Brain pericyte (primary cell): ENCODE measurements around the gene OTUD1.
A peak's percentile ranks its signal among the peaks of the same experiment; 100 is the strongest.
"Not testable (repeated sequence)": the region's sequence is repeated elsewhere in the genome, so short reads cannot be mapped to it uniquely, and the experiment has no call there.

Source experiments
- DNase-seq: peaks from one replicate; pipeline ENCODE4 v3.0.0-alpha.2; 2012; ENCODE audit warnings: low read depth, low spot score

OTUD1 gene, protein sequence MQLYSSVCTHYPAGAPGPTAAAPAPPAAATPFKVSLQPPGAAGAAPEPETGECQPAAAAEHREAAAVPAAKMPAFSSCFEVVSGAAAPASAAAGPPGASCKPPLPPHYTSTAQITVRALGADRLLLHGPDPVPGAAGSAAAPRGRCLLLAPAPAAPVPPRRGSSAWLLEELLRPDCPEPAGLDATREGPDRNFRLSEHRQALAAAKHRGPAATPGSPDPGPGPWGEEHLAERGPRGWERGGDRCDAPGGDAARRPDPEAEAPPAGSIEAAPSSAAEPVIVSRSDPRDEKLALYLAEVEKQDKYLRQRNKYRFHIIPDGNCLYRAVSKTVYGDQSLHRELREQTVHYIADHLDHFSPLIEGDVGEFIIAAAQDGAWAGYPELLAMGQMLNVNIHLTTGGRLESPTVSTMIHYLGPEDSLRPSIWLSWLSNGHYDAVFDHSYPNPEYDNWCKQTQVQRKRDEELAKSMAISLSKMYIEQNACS

GRCh38 chr10:23438547-23439451 lies at the start of gene OTUD1:
Gene OTUD1, plus strand, starts transcription at chr10:23439075. Its CDS starts 383 bp downstream, at chr10:23439458.
- DNase-seq = peak; percentile 55

DNA sequence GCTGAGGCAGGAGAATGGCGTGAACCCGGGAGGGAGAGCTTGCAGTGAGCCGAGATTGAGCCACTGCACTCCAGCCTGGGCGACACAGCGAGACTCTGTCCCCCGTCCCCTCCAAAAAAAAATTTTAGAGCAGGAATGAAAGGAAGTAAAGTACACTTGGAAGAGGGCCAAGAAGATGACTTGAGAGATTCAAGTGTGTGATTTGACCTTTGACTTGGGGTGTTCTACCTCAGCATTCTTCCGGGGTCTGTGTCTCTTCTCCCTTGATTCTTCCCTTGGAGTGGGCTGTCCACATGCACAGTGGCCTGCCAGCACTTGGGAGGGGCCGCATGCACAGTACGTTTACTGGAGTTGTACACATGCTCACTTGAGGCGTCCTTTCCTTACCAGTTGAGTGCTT lies 48.5 kb upstream of the OTUD1 start:
- not testable (repeated sequence) for DNase-seq

DNA sequence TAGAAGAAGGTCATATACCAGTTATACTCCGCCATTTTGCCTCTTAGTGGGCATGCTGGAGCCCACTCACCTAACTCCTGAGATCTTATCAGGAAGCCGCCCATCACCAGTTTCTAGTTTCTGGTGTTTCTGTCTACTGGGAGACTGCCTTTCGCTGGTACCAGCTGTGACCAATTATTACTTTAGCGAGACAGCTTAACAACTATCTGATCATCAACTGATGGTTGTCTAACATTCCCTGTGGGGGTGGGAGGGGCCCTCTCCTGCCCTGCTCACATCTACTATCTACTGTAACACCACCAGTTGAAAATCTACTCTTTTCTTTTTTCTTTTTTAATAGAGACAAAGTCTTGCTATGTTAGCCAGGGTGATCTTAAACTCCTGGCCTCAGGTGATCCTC lies 48.1 kb upstream of the OTUD1 start:
- no peak for DNase-seq

DNA sequence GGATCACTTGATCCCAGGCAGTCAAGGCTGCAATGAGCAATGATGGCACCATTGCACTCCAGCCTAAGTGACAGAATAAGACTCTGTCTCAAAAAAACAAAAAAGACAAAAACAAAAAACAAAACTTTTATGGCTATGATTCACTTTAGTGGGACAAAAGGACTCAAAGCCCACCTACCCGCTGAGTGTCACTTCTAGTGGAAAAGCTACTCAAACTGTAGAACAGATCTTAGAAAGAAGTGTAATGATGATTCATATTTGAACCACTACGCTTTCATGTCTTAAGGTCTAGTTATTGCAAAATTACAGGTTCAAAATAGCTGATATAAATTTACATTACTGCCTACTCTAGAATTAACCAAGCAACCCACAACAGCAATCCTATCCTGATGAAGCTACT lies 47.1 kb upstream of the OTUD1 start:
- DNase-seq = no peak

DNA sequence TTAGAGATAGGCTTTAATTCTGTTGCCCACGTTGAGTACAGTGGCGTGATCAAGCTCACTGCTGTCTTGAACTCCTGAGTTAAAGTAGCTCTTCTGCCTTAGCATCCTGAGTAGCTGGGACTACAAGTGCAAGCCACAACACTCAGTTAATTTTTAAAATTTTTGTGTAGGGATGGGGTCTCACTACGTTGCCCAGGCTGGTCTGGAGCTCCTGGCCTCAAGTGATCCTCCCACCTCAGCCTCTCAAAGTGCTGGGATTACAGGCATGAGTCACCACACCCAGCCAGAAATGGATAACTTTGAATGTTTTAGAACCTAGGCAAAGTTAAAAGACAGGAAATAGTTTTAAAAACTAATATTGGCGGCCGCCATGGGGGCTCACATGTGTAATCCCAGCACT lies 43.9 kb upstream of the OTUD1 start:
- no peak for DNase-seq

- no peak for DNase-seq
These were observed 42.2 kb upstream of the OTUD1 start for GRCh38 chr10:23396695-23397094.

GRCh38 chr10:23399701-23400144 lies 39.2 kb upstream of the OTUD1 start:
- no peak for DNase-seq

DNA sequence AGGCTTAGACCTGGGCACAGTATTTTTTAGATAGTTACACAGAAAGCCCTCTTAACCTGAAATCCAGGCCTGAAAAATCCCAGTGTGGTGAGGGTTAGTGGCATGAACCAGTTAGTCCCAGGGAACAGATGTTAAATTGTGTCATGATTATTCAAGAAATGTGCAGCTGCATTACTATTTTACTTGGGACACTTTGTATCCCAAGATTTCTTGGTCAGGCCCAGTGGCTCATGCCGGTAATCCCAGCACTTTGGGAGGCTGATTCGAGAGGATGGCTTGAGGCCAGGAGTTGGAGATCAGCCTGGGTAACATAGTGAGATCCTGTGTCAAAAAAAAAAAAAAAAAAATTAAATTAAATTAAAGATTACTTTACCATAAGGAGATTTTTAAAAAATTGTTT lies 36.0 kb upstream of the OTUD1 start:
- DNase-seq = no peak

- DNase-seq = no peak
These were observed 35.6 kb upstream of the OTUD1 start for GRCh38 chr10:23403278-23403677.

- DNase-seq = no peak
These were observed 35.2 kb upstream of the OTUD1 start for GRCh38 chr10:23403719-23404118.

- no peak for DNase-seq
These were observed 34.4 kb upstream of the OTUD1 start for GRCh38 chr10:23404461-23404980.

GRCh38 chr10:23405540-23405939 lies 33.3 kb upstream of the OTUD1 start:
- no peak for DNase-seq

GRCh38 chr10:23406409-23406808 lies 32.5 kb upstream of the OTUD1 start:
- no peak for DNase-seq

DNA sequence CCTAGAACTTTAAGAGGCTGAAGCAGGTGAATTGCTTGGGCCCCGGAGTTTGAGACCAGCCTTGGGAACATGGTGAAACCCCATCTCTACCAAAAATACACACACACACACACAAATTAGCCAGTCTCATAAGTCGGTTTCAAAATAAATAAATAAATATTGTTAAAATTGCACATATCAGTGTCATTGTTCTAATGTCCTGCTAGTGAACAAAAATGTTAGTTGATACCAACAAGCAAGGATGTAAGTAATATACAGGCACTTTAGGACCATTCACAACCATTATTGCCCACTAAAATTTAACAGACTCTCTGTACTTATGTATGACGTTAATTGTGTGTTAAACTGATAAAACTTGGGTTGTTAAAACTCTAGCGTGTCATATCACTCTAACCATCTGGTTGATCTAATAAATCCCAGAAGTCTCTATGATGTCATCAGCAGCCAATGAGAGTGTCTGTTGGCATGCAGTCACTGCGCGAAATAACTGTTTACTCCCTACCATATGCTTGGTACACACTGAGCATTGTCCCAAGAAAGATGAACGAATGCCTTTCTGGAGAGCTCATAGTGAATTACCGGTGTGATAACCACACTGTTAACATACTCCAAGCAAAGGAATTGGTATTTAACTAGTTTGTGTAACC lies 30.4 kb upstream of the OTUD1 start:
- no peak for DNase-seq

- DNase-seq = no peak
These were observed 26.7 kb upstream of the OTUD1 start for GRCh38 chr10:23412223-23412622.

- no peak for DNase-seq
These were observed 25.2 kb upstream of the OTUD1 start for GRCh38 chr10:23413629-23414089.

DNA sequence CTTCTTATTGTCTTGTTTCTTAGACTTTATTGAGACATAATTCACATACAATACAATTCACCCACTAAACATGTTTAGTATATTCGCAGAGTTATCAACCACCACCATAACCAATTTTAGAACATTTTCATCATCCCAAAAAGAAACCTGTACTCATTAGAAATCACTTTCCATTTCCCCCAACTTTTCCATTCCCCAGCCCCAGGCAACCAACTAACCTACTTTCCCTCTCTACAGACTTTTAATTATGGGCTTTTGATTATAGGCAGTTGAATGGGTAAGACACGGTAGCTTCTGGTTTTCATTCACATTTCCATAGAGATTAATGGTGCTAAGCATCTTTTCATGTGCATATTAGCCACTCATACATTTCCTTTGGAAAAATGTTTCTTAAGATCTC lies 24.2 kb upstream of the OTUD1 start:
- no peak for DNase-seq

DNA sequence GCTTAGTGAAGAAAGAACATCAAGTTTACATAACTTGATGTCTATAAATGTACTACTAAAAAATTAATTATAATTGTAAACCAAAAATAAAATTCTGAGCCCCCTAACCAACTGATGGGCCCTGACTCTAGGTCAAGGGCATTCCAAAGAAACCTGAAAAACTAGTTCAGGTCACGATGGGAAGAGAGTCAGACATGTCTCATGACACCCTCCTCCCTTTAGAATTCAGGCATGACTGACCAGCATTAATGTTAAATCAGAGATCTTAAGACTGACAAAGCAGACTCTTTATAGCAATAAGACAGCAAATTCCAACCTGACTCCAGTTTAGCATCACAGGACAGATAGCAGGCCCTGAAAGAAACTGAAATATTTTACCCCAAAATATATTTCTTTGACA lies 21.6 kb upstream of the OTUD1 start:
- DNase-seq = no peak

DNA sequence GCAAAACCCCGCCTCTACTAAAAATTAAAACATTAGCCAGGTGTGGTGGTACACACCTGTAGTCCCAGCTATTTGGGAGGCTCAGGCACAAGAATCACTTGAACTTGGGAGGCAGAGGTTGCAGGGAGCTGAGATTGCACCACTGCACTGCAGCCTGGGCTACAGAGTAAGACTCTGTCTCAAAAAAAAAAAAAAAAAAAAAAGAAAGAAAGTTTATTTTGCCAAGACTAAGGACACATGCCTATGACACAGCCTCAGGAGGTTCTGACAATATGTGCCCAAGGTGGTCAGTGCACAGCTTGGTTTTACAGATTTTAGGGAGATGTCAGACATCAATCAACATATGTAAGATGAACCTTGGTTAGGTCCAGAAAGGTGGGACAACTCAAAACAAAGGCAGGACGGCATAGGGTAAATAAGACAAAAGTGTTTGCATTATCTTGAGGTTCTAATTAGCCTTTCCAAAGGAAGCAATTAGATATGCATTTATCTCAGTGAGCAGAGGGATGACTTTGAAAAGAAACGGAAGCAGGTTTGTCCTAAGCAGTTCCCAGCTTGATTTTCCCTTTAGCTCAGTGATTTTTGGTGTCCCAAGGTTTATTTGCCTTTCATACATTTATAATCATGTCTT lies 20.7 kb upstream of the OTUD1 start:
- no peak for DNase-seq

DNA sequence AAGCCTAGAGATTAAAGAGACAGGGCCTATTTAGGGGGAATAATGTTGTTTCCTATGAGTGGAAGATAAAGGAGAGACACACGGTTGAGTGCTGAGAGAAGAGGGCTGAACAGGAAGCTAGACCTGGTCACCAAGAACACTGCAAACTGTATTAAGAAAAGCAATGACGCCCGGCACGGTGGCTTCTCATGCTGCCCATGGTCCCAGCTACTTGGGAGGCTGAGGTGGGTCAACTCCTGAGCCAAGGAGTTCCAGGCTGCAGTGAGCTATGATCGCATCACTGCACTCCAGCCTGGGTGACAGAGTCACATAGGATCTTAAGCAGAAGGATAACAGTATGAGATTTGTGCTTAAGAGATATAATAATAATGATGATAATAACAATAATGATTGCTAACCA lies 19.7 kb upstream of the OTUD1 start:
- no peak for DNase-seq

GRCh38 chr10:23419655-23420329 lies 19.1 kb upstream of the OTUD1 start:
- no peak for DNase-seq
